IPS DF 19.7 (cell line): ENCODE data around the gene RRP7A.
"Not testable (repeated sequence)": the region's sequence is repeated elsewhere in the genome, so short reads cannot be mapped to it uniquely, and the experiment has no call there.

Experiments used
- DNase-seq: peaks from one replicate; pipeline ENCODE4 v3.0.0-alpha.2; 2013; ENCODE audit warnings: low read depth, low spot score

Gene RRP7A

DNA sequence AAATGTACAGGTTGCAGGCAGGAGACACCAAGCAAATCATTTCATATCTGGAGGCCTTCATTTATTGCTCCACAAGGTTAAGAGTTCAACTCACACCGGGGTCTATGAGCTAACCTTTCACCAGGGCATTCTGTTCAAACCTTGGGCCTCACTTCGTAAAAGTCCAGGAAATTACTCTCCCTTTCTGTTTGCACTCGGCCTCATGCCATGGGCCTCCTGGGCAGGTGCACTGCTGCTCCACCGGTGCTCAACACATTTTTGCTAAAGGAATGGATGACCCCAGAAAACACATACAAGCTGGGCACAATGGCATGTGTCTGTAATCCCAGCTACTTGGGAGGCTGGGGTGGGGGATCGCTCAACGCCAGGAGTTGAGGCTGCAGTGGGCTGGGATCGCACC is 16.6 kb upstream of the RRP7A start:
- DNase-seq, result no peak

DNA sequence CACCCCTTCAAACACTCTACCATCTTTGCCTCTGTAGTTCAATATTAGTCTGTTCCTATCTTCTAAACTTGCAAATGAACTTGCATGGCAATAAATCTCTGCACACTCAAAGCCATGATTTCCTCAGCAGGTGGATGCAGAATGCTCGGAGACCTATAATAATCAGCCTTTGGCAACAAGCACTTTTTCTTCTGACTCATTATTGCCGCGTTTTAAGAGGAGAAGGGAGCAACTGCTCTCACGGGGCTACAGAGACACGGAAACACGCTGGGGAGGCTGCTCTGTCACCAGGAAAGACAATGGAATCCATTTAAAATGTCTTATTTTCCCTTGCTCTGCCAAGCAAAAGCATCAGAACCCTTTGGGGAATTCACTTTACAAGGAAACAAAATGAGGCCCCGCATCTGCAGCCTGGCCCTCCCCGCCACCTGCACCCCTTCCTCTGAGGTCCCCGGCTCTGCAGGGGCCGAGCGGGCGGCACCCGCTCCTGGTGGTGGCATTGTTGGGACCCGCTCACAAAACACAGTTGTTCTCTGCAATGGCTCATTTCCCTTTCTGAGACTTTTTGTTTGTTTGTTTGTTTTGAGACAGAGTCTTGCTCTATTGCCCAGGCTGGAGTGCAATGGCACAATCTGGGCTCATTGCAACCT is 15.6 kb upstream of the RRP7A start:
- DNase-seq, result not testable (repeated sequence)

DNA sequence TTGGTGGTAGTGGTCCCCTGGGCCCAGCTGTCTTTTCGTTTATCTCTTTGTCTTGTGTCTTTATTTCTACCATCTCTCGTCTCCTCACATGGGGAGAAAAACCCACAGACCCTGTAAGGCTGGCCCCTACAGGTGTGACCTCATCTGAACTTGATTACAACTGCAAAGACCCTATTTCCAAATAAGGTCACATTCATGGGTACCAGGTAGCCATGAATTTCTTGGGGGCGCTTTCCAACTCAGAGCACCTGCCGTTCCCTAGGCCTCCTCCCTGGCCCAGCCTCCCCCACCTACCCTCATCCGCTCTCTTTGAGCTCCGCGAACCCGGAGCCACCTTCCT is 14.0 kb upstream of the RRP7A start:
- no peak for DNase-seq

DNA sequence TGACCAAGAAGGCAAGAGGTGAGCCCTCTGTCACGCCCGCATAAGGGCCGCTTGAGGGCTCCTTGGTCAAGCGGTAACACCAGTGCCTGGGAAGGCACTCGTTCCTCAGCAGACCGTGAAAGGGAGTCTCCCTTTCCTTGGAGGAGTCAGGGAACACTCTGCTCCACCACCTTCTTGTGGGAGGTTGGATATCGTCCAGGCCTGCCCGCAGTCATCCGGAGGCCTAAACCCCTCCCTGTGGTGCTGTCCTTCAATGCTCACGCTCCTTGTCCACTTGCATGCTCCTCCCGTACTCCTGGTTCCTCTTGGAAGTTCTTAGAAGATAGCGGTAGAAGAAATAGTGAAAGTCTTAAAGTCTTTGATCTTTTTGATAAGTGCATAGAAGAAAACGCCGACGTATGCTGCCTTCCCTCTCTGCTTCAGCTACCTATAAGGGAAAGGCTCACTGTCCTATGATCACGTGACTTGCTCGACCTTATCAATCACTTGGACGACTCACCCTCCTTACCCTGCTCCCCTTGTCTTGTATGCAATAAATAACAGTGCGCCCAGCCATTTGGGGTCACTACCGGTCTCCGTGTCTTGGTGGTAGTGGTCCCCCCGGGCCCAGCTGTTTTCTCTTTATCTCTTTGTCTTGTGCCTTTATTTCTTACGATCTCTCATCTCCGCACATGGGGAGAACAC is 11.9 kb upstream of the RRP7A start:
- not testable (repeated sequence) for DNase-seq

DNA sequence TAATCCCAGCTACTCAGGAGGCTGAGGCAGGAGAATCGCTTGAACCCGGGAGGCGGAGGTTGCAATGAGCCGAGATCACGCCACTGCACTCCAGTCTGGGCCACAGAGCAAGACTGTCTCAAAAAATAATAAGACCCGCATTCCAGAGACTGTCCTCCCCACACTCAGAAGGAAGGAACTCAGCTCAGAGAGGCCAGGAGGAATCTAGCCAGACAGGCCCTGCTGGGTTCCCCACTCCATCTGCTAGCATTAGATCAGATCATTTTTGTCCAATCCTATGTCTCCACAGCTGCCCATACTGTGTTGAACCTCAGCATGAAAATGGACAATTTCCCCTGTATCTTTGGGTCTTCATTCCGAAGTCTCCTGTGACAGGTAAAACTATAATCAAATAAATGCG is 9.8 kb upstream of the RRP7A start:
- DNase-seq, result not testable (repeated sequence)

DNA sequence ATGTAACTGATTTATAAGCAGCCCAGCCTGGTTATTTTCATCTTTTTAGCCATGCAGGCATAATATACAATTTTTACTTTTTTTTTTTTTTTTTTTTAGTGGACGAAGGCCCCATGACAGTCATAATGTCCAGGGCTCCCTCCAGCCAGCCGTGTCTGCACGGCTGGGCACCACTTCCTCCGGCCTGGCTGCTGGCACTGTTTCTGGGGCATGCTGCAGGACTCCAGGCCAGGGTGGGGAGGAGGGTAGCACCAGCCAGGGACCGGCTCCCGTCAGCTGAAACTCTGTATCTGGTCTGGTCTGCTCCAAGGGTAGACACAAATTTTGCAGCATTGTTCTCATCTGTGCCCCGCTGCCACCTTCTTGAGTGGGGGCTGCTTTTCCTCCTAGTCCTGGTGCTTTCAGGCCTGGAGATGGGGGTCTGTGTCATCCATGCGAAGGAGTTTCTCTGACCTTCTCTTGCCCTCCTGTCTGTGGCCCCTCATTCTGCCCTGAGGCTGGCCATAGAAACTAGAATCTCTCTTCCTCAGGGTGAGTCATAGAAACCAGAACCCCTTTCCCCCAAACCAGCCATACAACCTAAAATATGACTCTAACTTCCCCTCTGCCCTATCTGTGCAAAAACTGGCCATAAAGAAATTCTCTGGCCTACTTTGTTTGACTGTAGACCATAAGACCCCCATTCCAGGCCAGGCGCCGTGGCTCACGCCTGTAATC is 9.2 kb upstream of the RRP7A start:
- no peak for DNase-seq

DNA sequence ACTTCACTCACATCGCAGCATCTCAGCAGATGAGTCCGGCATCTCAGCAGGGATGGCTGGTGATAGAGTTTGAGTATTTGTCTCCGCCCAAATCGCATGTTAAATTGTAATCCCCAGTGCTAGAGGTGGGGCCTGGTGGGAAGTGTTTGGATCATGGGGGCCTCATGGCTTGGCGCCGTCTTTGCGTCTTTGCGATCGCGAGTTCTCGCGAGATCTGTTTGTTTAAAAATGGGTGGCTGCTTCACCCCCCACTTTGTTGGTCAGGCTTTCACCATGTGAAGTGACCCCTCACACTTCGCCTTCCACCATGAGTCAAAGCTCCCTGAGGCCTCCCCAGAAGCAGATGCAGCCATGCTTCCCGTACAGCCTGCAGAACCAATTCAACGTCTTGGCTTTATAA is 3.0 kb upstream of the RRP7A start:
- no peak for DNase-seq

DNA sequence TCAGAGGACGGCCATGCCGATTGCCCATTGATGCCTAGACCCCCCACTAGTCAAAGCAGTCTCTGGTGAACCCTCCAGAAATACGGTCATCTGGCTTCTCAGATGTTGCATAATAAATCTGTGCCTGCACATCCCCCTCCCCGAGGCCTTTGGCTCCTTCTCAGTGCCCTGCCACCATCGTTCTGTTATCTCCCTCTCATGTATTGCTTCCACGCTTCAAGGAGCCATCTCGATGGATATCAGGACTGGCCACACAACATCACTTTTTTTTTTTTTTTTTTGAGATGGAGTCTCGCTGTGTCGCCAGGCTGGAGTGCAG is 1.6 kb upstream of the RRP7A start:
- no peak for DNase-seq

DNA sequence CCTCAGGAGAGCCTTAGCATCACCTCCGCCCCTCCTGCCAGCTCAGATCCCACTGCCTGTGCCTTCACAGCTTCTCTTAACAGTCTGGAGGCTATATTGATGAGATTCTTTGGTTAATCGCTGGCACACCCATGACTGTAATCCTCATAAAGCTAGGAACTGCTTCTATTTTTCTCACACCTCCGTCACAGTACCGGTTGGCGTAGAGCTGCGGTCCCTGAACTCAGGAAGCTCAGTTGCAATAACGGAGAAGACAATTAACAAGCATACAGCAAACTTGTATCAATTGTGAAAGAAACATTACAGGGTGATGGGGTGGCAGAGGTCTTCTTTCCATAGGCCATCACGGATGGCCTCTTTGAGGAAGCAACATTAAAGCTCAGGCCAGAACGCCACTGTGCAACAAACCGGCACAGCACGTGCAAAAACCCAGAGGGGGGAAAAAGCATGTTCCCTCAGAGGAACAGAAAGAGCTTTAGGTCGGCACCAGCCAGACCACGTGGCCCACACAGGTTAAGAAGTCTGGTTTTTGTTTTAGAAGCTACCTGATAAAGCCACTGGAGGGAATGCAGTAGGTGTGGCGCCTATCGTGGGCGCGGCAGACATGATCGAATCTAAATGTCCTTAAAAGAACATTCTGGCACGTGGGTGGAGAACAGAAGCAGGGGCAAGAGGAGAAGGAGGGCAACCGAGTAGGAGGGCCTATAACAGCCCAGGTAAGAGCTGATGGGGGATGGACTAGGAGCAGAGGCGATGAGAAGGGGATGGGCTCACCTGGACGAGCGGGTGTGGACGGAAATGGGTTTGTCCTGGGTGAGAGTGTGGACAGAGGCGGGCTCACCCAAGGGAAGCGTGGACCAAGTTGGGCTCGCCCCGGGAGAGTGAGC is 715 bp downstream of the RRP7A start:
- not testable (repeated sequence) for DNase-seq

DNA sequence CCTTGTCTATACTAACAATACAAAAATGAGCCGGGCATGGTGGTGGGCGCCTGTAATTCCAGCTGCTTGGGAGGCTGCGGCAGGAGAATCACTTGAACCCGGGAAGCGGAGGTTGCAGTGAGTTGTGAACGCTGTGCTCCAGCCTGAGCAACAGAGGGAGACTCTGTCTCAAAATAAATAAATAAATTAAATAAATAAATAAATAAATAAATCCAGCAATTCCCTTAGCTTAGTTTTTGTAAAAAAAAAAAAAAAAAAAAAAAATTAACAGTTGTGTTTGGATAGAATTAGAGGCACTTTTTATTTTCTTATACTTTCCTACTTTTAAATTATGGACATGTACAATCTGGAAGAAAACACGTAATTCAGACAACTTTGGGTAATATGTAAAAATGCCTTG is 2.5 kb downstream of the RRP7A start:
- not testable (repeated sequence) for DNase-seq

DNA sequence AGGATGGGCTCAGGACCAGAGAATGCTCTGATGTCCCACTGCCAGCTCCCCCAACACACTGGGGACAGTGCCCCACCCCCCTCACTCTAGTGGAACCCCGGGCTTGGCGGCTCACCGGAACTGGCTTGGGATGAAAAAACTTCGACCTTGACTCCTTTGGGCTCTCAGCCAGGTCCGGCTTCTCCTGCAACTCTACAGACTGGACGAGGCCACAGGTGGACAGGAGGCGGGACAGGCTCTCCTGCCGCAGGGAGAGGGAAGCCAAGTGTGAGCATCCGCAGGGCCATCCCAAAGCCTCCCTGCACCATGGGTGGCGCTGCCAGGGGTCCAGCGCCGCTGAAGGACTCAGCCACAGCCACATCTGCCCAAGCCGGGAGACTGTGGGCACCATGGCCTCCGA is 3.7 kb downstream of the RRP7A start:
- DNase-seq, result no peak

DNA sequence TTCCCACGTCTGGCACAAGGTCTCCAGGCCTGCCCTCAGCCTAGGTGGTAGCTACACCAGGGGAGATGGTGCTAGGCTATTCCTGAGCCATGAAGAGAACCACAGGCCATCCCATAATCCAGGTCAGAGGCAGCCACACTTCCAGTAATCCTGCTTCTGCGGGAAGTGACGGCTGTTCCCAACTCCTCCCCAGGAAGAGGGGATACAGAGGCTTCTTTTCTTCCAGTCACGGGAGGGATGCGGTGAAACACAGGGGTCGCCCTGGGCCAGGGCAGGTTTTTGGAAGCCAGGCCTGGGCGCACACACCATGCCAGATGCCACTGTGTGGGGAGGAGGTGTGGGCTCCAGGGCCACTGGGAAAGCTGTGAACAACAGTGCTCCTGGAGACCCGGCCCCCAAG is 4.3 kb downstream of the RRP7A start:
- DNase-seq, result not testable (repeated sequence)

DNA sequence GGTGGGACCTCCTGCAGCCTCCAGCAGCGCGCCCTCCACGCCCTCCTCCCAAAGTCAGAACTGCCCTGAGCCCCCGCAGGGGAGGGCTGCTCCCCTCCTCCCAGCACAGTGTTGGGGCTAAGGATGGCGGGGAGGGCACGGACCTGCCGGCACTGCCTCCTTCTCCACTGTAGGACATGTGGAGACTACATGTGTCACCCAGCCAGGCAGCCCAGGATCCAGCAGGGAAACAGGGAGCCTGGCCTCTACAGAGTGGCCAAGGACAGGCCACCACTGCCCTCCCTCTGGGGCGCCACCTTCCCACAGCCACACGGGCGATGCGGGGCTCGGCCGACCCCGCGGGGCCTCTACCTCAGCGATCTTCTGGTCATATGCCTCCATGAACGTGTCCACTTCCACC is 5.3 kb downstream of the RRP7A start:
- DNase-seq, result not testable (repeated sequence)

DNA sequence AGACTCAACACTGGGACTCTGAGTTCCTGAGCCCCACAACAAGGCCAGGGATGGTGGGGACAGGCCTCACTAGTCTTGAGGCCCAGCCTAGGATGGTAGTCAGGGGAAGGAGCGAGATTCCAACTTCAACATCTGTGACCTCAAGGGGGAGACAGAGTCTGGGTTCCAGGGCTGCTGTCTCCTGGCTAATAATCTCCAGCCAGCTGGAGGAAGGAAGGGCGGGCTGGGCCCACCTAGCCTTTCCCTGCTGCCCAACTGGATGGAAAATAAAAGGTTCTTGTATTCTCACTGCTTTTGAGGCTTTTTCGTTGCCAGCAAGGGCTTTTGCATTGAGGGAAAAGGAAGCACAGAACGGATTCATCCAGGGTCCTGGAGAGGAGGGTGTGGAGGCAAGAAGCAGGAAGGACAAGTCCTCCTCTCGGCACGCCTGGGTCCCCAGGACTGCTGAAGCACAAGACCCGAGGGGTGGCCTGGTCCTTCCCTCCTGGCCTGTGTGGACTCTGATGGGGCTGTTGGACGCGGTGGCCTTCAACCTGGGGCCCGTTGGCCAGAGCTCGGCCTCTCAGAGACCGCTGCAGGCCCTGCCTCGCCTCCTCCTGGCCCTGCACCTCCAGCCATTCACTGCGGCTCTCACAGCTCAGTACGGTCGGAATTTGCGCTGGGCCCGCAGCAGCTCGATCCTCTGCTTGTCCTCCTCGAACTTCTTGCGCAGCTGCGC is 7.2 kb downstream of the RRP7A start:
- DNase-seq, result not testable (repeated sequence)

DNA sequence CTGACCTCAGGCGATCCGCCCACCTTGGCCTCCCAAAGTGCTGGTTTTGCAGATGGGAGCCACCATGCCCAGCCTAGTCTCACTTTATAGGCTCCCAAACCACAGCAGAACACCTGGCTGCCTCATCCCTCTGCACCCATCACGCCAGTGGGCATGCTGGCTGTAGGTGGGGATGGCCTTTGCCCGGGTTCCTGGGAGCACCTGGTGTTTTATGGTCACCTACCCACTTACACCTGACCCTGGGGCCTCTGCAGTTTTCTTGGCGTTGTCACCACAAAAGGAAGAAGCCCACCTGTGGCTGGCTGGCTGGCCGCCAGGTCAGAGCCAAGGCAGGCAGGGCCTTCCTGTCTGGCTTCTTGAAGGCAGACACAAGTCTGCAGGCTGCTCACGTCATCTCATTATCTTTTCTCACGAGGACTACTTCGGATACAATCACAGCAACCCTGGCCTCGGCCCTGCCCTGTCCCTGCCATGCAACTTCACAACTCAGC is 8.2 kb downstream of the RRP7A start:
- DNase-seq, result no peak

DNA sequence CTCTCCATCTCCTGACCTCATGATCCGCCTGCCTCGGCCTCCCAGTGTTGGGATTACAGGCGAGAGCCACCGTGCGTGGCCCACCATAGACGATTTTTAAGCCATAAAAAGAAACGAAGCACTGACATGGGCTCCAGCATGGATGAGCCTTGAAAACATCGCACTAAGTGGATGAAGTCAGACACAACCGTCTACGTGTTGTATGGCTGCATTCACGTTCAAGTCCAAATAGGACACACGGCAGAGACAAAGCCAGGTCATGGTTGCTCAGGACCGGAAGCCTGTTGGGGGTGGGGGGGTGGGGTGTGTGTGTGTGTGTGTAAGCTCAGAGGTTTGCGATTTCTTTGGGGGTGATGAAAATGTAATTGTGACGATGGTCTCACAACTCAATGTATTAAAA is 10.0 kb downstream of the RRP7A start:
- no peak for DNase-seq

DNA sequence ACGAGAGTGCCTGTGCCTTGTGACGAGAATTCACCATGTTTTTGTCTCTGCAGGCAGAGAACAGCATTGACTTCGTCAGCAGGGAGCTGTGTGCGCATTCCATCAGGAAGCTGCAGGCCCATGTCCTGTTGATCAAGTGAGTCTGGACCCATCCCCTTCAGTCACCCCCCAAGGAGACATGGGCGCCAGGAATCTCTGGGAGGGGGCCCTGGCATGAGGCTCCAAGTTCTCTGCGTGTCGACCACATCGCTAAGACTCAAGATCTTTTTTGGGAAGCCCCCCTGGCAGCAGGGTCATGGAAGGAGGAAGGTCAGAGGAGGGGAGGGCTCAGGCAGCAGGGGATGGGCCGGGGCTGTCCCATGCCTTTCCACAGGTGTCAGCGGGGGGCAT is 10.6 kb downstream of the RRP7A start:
- DNase-seq, result not testable (repeated sequence)

DNA sequence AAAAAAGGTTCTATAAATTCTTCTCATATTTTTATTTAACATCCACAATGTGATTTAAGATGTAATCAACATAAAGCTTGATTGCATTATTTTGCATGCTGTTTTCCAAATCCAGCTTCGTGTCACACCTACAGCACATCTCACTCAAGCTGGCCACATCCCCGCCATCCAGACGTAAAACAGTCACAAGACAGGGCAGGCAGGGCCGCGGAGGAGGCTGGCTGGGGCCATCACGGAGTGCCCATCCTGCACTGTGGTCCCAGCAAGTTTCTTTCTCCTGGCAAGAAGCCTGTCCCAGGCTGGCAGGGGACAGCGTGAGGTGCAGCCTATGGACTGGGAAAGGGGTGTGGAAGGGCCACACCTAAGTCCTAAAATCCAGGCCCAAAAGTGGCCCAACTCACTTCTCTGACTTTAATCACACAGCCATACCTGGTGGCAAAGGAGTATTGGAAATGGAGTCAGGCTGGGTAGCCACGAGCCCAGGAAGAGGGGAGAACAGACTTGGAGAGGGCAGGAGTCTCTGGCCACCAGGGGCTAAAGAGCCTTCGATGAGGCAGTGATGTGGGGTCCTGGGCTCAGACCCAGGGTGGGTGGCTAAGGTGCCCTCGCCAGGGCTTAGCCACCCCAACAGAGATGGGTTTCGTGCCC is 11.1 kb downstream of the RRP7A start:
- DNase-seq, result not testable (repeated sequence)

DNA sequence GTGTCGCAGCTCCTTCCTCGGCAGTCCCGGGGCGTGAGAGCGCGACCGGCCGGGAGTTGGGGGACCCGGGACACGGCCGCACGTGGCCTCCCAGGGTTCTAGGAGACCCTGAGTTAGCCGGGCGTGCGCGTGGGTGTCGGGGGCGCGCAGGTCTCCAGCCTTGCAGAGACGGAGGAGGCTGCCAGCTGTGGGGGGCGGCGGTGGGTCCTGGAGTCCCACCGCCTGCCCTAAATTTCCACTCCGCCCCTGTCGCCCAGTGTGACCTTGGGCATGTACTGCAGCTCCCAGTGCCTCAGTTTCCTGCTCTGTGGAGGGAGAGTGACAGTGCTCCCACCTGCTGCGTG is 18.8 kb downstream of the RRP7A start:
- no peak for DNase-seq

DNA sequence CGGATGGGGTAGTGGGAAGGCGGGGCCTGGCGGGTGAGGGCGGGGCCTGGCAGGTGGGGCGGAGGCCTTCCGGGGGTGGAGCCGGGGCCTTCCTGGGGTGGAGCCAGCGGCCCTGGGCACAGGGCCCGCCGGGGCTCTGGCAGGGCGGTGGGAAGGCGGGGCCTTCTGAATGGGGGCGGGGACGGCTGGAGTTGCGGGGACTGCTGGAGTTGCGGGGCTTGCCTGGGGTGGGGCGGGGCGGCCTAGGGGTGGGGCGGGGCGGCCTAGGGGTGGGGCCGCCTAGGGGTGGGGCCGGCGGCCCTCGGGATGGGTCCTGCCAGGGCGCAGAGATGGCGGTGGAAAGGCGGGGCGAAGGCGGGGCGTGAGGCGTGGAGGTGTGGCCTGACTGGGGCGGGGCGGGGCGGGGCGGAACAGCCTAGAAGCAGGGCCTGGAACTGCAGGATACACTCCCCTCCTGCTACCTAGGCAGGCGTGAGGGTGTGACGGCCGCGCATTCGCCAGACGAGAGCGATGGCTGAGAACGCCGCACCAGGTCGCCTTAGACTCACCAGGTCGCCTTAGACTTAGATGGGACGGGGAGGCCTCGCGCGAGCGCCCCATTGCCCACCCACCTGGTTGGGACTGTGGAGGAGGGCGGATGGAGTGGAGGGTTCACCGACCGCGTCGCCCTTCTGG is 19.3 kb downstream of the RRP7A start:
- no peak for DNase-seq
